CD4-positive, alpha-beta T cell (primary cell): ENCODE measurements around the gene ALK. TPM values are rescaled to one million over a fixed set of nuclear protein-coding genes. Genes with fewer than 3 reads are reported as not detected.

ENCODE experiments used
- ATAC-seq: fragments of 200-7000 bp; cut with Tn5 transposase; one replicate; pipeline ENCODE4 v1.10.0; 2022; ENCODE audit warnings: mild to moderate bottlenecking; ENCODE audit not compliant: poor library complexity
- CTCF ChIA-PET: fragments of 350-600 bp; sonication (Branson Sonifier 250); formaldehyde crosslinking; loops from one replicate; lab custom pipeline; 2021; ENCODE audit warnings: antibody characterized with exemption, inconsistent platforms; lab: Charles Lee
- POLR2A ChIA-PET: fragments of 350-600 bp; sonication (Branson Sonifier 250); formaldehyde crosslinking; loops from one replicate; lab custom pipeline; 2021; ENCODE audit warnings: antibody characterized with exemption, inconsistent platforms; lab: Charles Lee
- DNase-seq, 14 experiments: peaks; one replicate each; pipeline ENCODE4 v3.0.0-alpha.2; 2013 to 2020; ENCODE audit warnings: mixed read lengths in 2 of 14
- H3K27ac ChIP-seq, 2 donors: one replicate each; pipeline versions ENCODE4 v1.5.1 to v1.7.0; 2013; ENCODE audit warnings: low read length in 2 of 2, low read depth in 1 of 2, mild to moderate bottlenecking in 1 of 2
- H3K27me3 ChIP-seq, 2 experiments: 1 replicate in 1 of 2; 2 replicates in 1 of 2; pipeline versions ENCODE4 v1.6.1 to v1.7.0; 2013; ENCODE audit warnings: low read length in 2 of 2, control low read depth in 1 of 2, mild to moderate bottlenecking in 1 of 2, moderate library complexity in 1 of 2; ENCODE audit not compliant: insufficient read depth in 2 of 2, control insufficient read depth in 1 of 2
- H3K36me3 ChIP-seq: one replicate; pipeline ENCODE4 v1.6.1; 2013; ENCODE audit warnings: low read length, control low read depth; ENCODE audit not compliant: insufficient read depth
- H3K4me1 ChIP-seq: one replicate; pipeline ENCODE4 v1.6.1; 2013; ENCODE audit warnings: low read length, control low read depth; ENCODE audit not compliant: insufficient read depth
- H3K4me3 ChIP-seq: one replicate; pipeline ENCODE4 v1.5.1; 2013; ENCODE audit warnings: mild to moderate bottlenecking, low read length, moderate library complexity
- H3K9me3 ChIP-seq, 2 experiments: 1 replicate in 1 of 2; 2 replicates in 1 of 2; pipeline versions ENCODE4 v1.6.1 to v1.7.0; 2013; ENCODE audit warnings: low read length in 2 of 2, mild to moderate bottlenecking in 2 of 2, control low read depth in 1 of 2, moderate library complexity in 1 of 2; ENCODE audit not compliant: control insufficient read depth in 1 of 2, insufficient read depth in 1 of 2
- H3K27ac Mint-ChIP-seq: one replicate; pipeline ENCODE4 v1.8.0; 2020; ENCODE audit warnings: mixed read lengths
- H3K27me3 Mint-ChIP-seq: one replicate; pipeline ENCODE4 v1.8.0; 2021; ENCODE audit warnings: mixed read lengths
- H3K36me3 Mint-ChIP-seq: one replicate; pipeline ENCODE4 v1.8.0; 2021; ENCODE audit warnings: low read depth, mixed read lengths
- H3K4me1 Mint-ChIP-seq: one replicate; pipeline ENCODE4 v1.8.0; 2021; ENCODE audit warnings: low read depth, mixed read lengths
- H3K4me3 Mint-ChIP-seq: one replicate; pipeline ENCODE4 v1.8.0; 2020; ENCODE audit warnings: mild to moderate bottlenecking, mixed read lengths
- H3K9me3 Mint-ChIP-seq: one replicate; pipeline ENCODE4 v1.8.0; 2020; ENCODE audit warnings: mixed read lengths
- intact Hi-C, 2 experiments: fragments of 100-400 bp; cut with DNase I in 1 of 2; cut with micrococcal nuclease in 1 of 2; formaldehyde crosslinking; loops; one replicate each; pipeline versions ENCODE4 v1.15.1 to v1.9.0; 2023 to 2025; cut with DNase I, micrococcal nuclease
- total RNA-seq, 174 experiments: library from RNA in 2 of 174; stranded (reverse) in 2 of 174; gene quantifications; one replicate each; pipeline ENCODE4 v1.2.3 and lab custom pipeline; 2021 to 2026
- TF ChIP-seq, protein P1 (sequence below): fragments of 200-600 bp; IDR thresholded peaks from one replicate; pipeline ENCODE4 v1.8.0; 2022; ENCODE audit warnings: antibody characterized with exemption, mild to moderate bottlenecking

ALK gene
- total RNA-seq, 2 experiments from 2014 or later, result not detected

DNA sequence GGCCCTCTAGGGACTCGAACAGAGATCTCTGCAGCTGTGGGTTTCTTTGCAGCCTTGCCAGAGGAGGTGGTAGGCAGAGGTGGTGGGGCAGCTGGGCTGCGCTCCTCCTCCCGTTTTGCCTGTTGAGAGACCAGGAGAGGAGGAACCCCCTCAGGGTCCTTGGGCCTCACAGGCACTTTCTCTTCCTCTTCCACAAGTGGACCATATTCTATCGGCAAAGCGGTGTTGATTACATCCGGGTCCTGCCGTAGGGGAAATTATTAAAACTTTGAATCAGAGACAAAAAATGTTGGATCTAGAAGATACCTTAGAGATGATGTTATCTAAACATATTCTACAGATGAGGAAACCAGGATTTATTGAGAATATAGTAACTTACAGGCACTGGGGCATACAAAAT lies 727.7 kb downstream of the ALK start:
- intact Hi-C loops, result no loop called here
- peaks cover 20% of the 10 kb centered on the region for H3K4me1 Mint-ChIP-seq
- H3K27ac Mint-ChIP-seq, result no peak overlapping the region
- DNase-seq (no peak), ATAC-seq (no peak)
- H3K9me3 ChIP-seq, result no peaks in the 10 kb centered on the region
- peaks cover 8% of the 10 kb centered on the region for H3K36me3 Mint-ChIP-seq
- no peak overlapping the region for H3K27ac ChIP-seq
- H3K36me3 ChIP-seq, result peaks cover 4% of the 10 kb centered on the region
- POLR2A ChIA-PET, result no interaction called here
- H3K9me3 Mint-ChIP-seq, result no peaks in the 10 kb centered on the region
- TF ChIP-seq, protein P1, sequence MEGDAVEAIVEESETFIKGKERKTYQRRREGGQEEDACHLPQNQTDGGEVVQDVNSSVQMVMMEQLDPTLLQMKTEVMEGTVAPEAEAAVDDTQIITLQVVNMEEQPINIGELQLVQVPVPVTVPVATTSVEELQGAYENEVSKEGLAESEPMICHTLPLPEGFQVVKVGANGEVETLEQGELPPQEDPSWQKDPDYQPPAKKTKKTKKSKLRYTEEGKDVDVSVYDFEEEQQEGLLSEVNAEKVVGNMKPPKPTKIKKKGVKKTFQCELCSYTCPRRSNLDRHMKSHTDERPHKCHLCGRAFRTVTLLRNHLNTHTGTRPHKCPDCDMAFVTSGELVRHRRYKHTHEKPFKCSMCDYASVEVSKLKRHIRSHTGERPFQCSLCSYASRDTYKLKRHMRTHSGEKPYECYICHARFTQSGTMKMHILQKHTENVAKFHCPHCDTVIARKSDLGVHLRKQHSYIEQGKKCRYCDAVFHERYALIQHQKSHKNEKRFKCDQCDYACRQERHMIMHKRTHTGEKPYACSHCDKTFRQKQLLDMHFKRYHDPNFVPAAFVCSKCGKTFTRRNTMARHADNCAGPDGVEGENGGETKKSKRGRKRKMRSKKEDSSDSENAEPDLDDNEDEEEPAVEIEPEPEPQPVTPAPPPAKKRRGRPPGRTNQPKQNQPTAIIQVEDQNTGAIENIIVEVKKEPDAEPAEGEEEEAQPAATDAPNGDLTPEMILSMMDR, result no peak
- CTCF ChIA-PET, result no interaction called here
- H3K27me3 Mint-ChIP-seq, result no peaks in the 10 kb centered on the region
- H3K4me1 ChIP-seq, result peaks cover 8% of the 10 kb centered on the region
- no peak overlapping the region for H3K4me3 Mint-ChIP-seq
- H3K4me3 ChIP-seq, result no peak overlapping the region
- no peaks in the 10 kb centered on the region for H3K27me3 ChIP-seq

DNA sequence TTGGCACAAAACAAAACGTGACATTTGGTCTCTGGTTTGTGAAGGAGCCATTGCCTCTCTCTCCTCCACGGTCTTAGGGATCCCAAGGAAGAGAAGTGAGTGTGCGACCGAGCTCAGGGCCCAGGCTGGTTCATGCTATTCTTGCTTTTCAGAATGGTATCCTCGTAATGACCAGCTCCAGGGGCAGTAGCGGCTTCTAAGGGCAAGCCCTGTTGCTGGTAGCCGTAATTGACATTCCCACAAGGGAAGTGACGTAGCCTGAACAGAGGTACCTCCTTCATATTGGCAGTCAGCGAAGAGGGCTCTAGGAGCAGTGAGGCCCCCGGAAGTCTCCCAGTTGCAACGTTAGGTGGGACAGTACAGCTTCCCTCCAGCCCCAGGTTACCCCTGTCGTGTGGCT lies 728.3 kb downstream of the ALK start:
- CTCF ChIA-PET, result no interaction called here
- H3K9me3 Mint-ChIP-seq, result no peaks in the 10 kb centered on the region
- no peak overlapping the region for H3K27ac Mint-ChIP-seq

DNA sequence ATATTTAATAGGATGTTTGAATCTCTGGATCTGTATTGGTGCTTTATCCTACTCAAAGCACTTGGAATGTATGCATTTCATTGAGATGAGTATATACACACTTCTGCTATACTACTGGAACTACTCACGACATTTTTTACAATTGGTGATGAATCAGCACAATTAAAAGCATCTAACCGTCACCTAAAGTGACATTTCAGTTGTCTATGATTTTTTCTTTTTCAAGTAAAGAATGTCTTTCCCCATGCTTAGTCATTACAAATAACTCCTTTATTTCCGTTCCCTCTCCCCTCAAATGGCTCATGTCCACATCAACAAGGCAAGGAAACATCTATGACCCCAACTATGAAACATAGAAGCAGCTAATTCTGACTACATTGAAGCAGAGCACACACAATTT lies 728.9 kb downstream of the ALK start:
- H3K4me3 ChIP-seq, result no peak overlapping the region
- ChIA-PET CTCF (no interaction called here), POLR2A (no interaction called here)
- H3K9me3 ChIP-seq, result no peaks in the 10 kb centered on the region
- peaks cover 4% of the 10 kb centered on the region for H3K36me3 ChIP-seq
- H3K27me3 ChIP-seq, result no peaks in the 10 kb centered on the region
- no peak overlapping the region for H3K27ac Mint-ChIP-seq
- peaks cover 22% of the 10 kb centered on the region for H3K4me1 Mint-ChIP-seq
- peaks cover 8% of the 10 kb centered on the region for H3K4me1 ChIP-seq
- TF ChIP-seq, protein P1, result no peak
- no peak overlapping the region for H3K4me3 Mint-ChIP-seq
- H3K9me3 Mint-ChIP-seq, result no peaks in the 10 kb centered on the region
- no peak for ATAC-seq
- H3K27me3 Mint-ChIP-seq, result no peaks in the 10 kb centered on the region
- intact Hi-C loops, result no loop called here
- H3K36me3 Mint-ChIP-seq, result peaks cover 16% of the 10 kb centered on the region
- DNase-seq, result no peak
- H3K27ac ChIP-seq, result no peak overlapping the region

More for the DNA sequence above, 728.3 kb downstream of the ALK start:
- no peak overlapping the region for H3K4me3 Mint-ChIP-seq
- TF ChIP-seq, protein P1, result no peak
- Histone ChIP-seq H3K4me1 (peaks cover 8% of the 10 kb centered on the region), H3K27ac (no peak overlapping the region), H3K4me3 (no peak overlapping the region), H3K36me3 (peaks cover 4% of the 10 kb centered on the region), H3K27me3 (no peaks in the 10 kb centered on the region), H3K9me3 (no peaks in the 10 kb centered on the region)
- peaks cover 22% of the 10 kb centered on the region for H3K4me1 Mint-ChIP-seq
- intact Hi-C loops, result no loop called here
- DNase-seq (no peak), ATAC-seq (no peak)
- H3K36me3 Mint-ChIP-seq, result peaks cover 10% of the 10 kb centered on the region
- H3K27me3 Mint-ChIP-seq, result no peaks in the 10 kb centered on the region
- POLR2A ChIA-PET, result no interaction called here
